A204.1 (cell line): ENCODE data around the gene NFIB.

Source experiments
- FAIRE-seq: peaks from 2 replicates; lab custom pipeline; 2012; peaks lifted over from hg19 to GRCh38; lab: Jason Lieb, UNC

NFIB gene

DNA sequence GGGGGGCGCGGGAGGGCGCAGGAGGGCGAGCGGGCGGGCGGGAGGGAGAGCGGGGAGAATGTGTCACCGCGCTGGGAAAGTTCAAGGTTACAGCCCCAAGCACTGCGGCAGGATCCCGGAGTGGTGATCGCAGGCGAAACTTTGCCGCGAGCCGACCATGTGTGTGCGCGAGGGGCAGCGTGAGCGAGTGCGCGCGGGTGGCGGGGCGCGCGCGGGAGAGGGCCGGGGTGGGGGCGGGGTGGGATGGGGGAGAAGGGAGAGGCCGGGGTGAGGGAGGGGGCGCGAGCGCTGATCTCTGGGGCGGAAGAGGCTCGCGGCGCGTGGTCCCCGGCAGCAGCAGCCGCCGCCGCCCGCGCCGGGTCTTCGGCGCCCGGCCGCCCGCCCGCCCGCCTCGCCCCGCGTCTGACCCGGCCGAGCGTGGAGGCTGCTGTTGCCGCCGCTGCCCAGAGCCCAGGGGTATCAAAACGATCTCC lies at the start of gene NFIB:
TSS of gene NFIB (minus strand) at position 191 of the 473 bp plus-strand sequence. CDS start 630 bp downstream, outside the sequence.
- FAIRE-seq: no peak

DNA sequence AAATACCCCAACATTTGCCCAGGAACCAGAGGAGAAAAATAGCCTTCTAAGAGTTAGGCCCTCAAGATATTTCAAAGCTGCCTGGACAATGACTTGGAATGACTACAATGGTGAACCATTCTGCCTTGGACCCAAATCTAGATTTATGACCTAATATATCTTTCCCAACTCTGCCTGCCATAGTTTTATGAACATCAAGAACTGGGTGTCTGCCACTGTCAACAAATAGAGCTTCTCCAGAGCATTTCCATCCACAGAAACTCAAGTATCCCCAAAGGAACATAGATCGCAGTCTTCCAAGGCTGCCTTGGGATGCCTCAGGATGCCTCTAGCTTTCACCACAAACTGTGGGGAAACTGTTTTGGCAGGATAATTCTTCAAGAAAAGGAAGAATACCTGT lies 48.2 kb upstream of the NFIB start:
- no peak for FAIRE-seq

DNA sequence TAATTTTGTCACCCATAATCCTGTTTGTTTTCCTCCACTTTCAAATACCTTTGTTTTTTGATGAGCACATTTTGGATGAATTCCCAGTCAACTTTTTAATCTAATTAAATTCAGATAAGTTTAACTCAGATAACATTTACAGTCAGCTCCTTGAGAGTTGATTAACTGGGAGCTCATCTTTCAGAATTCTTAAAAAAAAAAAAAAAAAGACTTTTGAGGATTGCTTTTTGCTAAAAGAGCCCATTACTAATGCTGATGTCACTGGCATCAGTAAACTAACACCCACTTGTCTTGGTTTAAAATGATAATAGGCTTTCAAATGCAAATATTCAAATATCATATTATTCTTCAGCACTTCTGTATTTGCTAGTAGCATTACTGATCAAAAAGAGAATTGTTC lies 47.1 kb upstream of the NFIB start:
- no peak for FAIRE-seq

DNA sequence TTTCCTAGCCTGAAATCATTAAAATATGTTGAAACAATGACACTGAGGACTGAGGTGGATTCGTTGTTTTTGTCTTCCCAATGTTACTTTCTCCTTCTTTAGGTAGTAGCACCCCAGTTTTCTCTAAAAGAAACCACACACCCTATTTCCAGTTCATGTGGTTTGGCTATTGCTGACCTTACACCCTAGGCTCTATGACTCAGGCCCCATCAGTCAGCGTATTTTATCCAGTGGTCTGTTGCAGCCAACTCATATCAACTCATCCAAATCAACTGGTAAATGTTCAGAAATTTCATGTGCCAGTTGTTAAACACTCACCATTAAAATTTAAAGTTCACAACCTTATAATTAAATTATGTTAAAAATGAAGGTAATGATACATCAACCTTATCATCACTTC lies 44.6 kb upstream of the NFIB start:
- FAIRE-seq: no peak

DNA sequence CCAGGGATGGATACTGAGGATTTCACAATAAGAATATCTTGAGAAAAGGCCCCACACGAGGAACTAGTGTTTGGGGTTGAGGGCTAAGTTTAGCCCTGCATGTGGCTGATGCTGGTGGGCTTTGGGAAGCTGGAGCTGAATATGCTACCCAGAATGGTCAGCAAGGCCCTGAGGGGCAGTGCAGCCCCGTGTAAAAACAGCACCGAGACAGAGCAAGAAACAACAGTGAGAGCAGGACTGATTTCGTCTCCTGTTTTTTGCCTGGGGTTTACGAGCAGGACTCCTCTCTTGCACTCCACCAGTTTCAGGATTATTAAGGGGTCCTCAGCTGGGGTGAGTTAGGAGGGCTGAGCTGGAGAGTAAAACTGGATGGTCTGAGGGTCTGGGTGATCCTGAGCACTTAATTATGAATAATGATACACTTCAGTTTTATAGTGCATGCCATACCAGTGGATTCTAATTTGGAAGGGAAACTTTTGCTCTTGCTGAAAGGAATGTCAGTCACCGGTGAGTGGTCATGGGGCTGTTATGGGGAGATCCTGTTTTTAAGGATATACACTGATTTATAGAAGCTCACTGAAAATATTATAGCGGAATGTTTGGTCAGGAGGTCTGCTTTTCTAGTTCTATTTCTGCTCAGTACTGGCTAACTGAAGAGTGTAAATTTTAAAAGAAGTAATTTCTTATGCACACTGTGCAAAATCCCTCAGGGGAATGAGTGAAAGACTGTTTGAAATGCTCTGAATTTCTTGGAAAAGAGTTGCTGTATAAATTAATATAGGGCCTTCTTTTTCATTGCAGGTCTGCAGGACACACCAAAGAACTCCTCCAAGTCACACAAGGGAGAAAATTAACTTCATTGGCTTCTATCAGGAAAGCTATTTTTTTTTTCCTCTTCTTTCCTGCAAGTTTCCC lies 42.7 kb upstream of the NFIB start:
- no peak for FAIRE-seq

DNA sequence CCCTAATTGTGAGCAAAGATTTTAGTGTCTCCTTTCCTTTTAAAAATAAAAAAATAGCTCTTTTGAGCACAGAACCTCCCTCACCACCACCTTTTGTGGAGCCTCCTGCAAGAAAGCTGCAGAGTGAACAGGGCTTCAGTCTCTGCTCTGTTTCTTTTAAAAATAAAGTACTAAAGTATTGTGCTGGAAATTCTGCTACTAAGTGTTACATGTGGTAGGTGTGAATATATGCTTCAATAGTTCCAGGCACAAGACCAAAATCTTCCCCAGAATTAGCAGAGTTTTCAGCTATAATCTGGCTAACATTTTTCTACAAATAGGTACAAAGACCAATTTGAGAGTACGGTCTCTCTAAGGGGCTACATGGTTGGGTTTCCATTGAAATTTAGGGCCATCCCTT lies 40.3 kb upstream of the NFIB start:
- no peak for FAIRE-seq

DNA sequence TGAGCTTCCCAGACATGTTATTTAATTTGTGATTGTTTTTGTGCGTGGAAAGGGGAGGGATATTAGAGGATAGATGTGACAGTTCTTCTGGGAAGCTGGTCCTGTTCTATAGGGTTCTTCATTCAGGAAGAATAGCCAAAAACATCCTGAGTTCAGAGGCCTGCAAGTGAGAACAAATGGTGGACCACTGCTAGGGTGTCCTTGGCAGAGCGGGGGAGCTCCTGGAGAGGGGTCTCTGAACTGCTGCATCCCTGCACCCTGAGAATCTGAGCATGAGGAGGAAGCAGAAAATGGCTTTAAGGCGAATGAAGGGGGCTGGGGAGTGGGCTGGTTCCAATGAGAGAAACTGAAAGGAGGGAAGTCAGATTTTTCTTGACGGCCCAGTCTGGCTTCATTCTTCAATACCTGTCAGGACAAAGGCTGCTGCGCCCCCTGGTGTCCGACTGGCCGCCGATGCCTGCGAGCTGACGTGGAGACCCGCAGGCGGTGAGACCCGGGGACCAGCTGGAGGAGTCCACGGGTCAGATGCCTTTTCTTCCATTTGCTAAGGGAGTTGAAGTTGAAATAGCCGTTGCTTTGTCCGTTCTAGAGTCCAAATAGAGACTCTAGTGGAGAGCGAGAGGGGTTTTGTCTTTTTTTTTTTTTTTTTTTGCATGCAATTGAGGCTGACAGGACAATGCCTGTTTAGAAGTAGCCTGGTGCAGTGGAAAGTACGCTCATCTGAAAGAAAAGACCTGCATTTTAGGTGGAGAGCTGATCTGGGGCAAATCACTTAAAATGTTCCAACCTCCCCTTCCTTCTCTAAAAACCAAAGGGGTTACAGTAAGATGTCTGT lies 39.5 kb upstream of the NFIB start:
- no peak for FAIRE-seq

DNA sequence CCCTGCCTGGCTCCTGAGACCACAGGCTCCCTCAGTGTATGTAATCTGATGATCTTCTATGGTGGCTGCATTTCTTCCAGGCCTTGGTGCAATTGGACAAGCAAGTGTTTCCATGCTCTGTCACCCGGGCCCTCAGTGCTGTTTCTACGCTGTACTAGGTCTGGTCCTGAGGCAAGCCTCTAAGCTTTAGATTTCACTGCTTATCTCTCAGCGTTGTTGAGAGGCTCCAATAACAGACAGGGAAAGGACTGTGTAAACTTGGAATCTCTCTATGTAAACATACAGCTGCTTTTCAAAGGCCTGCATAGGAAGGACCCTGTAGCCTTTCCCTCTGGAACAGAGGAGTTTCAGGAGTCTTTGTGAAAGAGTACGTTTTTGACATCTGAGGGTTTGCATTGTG lies 38.6 kb upstream of the NFIB start:
- FAIRE-seq: no peak

DNA sequence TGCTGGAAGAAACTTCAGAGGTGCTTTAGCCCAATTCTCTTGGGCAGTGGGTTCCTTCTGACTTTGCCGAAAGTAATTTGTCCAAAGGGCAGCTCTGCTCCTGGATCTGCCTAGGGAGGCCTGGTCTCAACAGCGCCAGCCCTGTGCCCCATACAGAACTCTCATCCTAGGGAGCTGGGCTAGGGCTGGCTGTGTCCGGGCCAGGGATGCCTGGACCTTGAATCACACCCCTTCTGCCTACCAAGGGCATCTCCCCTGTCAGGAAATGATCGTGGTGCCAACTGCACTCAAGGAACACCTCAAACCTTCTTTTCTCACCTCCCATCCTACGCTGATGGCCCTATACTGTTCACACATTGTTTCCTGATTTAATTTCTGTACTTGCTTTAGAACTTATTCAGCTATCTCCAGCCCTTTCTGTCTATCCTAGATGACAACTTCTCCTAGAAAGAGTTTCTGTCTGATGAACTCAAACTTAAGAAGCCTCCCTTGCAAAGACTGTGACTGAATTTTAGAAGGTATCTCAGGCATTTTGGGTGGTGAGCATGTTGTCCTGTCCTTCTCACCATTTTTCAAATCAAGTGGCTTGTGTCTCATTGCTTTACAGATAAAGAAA lies 37.4 kb upstream of the NFIB start:
- FAIRE-seq: no peak

DNA sequence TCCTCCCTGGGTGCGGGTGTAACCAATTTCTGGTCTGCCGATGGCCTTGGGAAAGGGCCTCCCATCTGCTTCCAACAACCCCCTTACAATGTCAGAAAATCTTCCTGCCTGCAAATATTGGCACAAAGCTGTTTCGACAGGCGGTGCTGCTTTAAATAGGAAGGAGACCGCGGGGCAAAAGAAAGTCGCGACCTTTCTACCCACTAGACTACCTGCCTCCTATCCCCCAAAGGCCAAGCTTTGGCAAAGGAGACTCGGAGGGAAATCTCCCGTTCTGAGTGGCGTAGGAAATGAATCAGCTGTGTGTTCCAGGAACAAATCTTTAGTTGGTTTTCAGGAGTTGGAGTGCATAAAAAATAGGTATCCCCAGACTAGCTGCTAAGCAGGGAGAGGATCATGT lies 36.8 kb upstream of the NFIB start:
- FAIRE-seq: no peak

DNA sequence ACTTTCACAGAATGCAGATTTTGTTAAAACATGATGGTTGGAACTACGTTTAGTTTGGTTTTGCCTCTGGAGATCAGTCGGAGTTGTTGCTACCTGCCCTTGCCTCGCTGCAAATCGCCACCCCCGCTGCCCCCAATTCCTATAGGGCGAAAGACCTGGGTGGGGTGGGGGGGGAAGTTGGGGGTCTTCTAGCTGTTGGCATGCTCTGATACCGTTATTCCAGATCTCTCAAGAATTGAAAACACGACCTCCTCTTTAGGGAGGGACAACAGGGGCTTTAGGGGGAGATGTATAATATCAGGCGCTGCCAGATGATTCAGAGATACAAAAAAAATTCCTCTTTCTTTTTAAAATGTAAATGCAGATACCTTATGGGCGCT lies 36.4 kb upstream of the NFIB start:
- FAIRE-seq: no peak

DNA sequence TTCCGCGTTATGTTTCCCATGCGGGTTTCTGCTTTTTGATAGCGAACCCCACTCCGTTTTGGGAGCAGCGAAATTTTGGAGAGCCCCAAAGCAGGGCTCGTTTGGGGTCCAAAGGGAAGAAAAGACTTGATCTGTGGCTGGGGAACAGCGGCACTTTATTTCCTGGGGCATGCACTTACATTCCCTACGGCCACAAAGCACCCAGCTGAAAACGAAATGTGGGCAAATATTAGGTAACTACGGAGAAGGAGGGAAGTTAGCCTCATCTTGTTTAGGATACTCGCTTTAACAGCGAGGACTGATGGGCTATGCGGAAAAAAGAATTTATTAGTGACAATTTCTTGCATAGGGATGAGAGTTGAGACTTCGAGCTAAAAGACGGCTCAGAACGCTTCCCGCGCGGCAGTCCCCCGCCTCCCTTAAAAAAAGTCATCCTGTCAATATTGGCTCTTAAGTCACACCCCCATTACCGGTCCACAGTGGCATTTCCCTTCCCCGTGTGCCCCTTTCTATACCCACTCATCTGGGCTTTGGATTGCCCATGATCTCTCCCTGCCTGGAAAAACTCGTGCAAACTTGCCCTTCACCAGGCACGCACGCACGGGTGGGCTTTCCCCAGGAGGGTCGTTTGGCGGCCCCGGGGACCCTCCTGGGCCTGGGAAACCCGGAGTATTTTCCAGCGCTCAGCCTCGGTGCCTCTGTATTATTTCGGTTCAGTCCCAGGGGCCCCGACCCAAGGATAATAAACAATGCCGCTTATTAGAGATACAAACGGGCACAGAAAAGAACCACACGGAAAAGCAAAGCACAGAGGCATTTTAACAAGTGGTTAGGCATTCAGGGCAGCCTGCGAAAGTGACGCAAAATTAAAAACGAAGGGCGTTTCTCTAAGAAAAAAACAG lies 35.8 kb upstream of the NFIB start:
- no peak for FAIRE-seq

DNA sequence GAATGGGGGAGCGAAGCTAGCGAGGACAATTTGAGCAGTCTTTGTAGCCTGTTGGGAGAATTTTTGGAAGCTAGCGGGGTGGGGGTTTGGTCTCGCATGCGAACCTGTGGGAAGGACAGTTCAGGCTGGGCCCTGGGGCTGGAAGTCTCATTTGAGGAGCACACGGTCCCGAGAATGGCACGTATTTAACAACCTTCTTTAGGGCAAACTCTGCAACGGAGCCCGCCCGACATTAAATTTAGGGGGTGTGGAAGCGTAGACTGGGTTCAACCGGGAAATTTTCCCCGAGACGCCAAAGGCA lies 35.2 kb upstream of the NFIB start:
- FAIRE-seq: no peak

DNA sequence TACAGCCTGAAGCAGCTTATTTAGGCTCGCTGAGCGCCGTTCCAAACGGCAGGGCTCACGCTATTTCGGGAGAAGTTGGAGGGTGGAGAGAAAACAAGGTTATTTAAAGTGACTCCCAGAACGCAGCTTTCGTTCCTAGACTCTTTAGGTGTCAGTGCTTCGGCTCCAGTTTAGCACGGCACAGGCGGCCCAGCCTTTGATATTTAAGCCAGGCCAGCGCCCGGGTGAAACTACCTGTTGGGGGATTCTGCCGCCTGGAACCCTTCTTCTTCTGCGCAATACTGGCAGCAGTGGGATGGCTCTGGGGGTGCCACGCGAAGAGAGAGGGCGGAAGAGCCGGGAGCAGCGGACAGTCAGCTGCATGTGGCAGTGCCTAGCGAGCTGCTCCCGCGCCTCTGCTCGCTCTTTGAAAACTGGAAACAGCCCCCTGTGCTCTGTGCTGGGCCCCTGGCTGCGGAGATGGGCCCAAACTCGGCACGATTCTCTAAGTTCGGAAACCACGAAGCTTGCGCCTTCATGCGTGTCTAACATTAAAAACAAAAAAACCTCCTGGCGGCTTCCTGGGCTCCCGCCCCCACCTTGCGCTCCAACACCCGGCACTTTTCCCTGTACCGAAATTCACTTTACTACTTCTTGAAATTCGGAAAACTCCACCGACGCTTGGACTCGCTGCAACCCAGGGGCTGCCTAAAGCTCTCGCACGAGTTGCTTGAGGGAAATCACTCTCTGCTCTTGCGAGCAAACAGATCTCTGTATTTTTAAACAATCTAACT lies 34.6 kb upstream of the NFIB start:
- FAIRE-seq: no peak

DNA sequence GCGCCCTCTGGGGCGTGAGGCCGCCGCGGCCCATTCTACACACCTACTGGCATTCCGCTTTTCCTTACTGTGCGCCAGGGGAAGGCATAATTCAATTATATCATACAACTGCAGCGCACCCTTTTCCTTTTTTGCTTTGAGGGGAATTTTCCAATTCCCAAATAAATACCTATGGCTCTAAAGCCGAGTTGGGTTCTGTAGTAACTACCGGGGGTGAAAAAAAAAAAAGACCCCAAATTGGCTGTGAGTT lies 34.1 kb upstream of the NFIB start:
- FAIRE-seq: no peak

DNA sequence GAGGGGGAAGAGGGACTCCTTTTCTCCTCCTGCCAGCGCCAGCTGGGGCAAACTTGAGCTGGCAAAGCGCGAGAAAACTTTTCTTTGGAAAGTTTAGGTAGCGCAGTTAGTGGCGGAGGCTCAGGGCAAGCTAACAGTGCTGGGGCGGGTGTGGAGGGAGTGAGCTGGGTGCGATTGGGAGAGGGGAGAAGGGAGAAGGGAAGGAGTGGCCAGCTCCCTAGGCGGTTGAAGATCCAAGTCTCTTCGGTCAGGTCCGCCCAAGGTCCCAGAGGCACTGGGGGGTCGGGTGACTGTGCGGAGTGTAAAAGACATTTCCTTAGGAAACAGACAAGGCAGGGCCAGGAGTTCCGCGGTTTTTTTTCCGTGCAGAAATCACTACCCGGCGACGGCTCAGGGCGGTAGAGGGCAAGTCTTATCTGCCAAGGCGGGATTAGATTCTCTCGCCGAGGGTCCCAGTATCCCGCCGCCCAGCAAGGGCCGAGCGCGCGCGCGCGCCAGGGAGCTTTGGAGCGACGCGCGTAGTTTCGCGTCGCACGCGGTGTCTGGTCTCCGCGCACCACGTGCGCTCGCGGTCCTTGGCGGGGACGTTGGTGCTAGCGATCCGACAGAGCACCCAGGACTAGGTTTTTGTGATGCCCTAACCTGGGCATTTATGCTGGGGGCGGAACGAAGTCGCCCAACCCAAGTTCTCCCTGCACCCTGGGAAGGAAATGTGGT lies 33.6 kb upstream of the NFIB start:
- FAIRE-seq: no peak

DNA sequence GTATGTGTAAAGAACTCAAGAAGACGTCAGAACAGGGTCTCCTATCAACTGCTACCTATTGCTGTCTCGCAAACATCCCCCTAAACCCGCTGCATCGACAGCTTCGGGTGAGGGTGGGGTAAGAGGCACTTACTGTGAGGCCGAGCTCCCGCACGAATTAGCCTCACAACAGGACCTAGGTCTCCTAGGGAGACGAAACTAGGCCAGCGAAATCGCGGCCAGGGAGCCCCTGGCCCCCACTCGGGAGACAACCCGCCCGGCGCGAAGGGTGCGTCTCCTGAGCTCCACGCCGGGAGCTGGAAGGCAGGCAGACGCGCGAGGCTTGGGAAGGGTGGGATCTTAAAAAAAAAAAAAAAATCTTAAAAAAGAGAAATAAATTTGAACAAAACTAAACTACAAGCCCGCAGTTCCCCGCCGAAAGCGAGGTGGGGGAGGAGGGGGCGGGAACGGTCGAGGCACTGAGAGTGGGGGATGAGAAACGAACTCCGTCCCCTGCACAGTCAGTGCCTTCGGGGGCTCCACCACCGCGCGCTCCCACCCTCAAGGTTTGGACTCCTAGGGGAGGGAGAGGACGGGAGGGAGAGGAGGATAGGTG lies 33.0 kb upstream of the NFIB start:
- no peak for FAIRE-seq

DNA sequence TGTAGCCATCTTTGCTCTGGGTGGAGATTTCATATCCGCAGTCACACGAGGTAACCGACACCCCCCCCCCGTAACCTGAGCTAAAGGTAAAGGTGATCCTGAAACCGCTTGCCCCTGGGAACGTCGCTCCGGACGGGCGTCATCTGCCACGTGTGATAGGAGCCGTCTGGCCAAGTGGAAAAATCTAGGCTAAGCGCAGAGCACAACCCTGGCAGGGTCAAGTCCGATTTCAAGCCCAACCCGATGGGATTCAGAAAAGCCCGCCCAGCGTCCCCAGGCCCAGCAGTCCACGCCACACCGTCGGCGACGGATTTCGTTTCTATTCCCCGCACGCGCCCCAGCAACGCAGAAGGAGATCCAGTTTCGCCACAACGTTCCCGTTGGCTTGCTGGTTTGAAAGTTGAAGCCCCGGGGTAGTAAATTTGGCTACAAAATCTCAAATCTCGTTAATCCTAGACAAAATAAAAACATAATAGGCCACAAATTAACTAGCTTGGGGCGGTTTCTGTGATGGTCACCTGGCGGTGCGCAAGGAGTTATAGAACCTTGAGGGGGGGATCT lies 32.4 kb upstream of the NFIB start:
- FAIRE-seq: no peak

DNA sequence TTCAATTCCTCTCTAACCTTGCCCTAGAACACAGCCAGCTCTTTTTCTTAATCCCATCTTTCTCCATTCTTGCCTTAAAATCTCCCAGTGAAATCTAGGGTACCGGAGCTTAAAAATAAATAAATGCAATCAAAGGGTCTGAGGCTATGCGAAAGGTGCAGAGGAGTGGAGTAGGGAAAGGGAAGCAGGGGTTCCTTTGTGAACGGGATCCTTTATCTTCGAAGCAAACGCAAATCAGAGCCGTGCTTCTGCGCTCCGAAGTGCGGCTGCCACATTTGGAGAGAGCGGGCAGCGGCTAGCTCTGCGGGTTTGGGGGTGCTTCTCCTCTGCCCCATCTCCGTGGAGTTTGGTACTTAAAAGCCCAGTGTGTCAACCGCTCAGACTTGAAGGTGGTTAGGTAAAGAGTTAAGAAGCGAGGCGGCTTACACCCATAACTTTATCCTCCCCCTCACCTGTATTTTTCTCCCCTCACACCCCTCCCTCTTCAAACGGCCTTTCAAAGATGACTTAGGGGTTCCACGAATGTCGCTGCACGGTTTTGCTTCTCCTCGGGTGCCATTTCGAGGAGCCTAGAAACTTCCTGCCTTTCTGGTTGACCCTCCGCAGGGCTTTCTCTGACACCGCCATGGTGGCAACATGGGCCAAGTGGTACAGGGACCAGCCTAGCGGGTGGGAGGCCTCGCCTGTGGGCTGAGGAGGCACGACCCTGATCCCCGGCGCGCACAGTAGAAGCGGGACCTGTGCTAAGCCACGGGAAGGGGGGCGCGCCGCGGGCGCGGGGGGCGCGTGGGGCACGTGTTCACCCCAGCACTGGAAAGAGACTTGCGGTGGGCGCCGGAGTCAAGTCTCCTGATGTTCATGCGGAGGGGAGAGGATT lies 31.7 kb upstream of the NFIB start:
- FAIRE-seq: no peak
